H9 (cell line): Measurements from ENCODE around the gene SF1. TPM values are rescaled to one million over a fixed set of nuclear protein-coding genes. Genes with fewer than 3 reads are reported as not detected.

ENCODE experiments used
- DNase-seq: peaks from one replicate; pipeline ENCODE4 v3.0.0-alpha.2; 2017
- H2AFZ ChIP-seq: one replicate; pipeline ENCODE4 v1.6.1; 2013; ENCODE audit warnings: mild to moderate bottlenecking, low read length, control low read depth, moderate library complexity
- H2AK5ac ChIP-seq: 2 replicates; pipeline ENCODE4 v1.6.1; 2013; ENCODE audit warnings: low read length, control low read depth, mixed read lengths; ENCODE audit not compliant: insufficient read length
- H2BK120ac ChIP-seq: one replicate; pipeline ENCODE4 v1.6.1; 2013; ENCODE audit warnings: low read depth, mild to moderate bottlenecking, low read length, control low read depth, inconsistent platforms; ENCODE audit not compliant: poor library complexity, severe bottlenecking
- H2BK12ac ChIP-seq: 2 replicates; pipeline ENCODE4 v1.6.1; 2013; ENCODE audit warnings: low read length, control low read depth, mixed read lengths, low read depth; ENCODE audit not compliant: insufficient read length
- H2BK15ac ChIP-seq: 2 replicates; pipeline ENCODE4 v1.6.1; 2013; ENCODE audit warnings: low read depth, low read length, control low read depth
- H2BK20ac ChIP-seq: one replicate; pipeline ENCODE4 v1.6.1; 2013; ENCODE audit warnings: low read depth, mild to moderate bottlenecking, low read length, control low read depth, inconsistent platforms; ENCODE audit not compliant: poor library complexity, severe bottlenecking
- H2BK5ac ChIP-seq: 2 replicates; pipeline ENCODE4 v1.6.1; 2013; ENCODE audit warnings: low read length, control low read depth, mixed read lengths; ENCODE audit not compliant: insufficient read length
- H3K14ac ChIP-seq: 2 replicates; pipeline ENCODE4 v1.6.1; 2013; ENCODE audit warnings: low read length, control low read depth; ENCODE audit not compliant: insufficient read depth
- H3K18ac ChIP-seq: 2 replicates; pipeline ENCODE4 v1.6.1; 2013; ENCODE audit warnings: low read depth, mild to moderate bottlenecking, mixed read lengths, low read length, control low read depth; ENCODE audit not compliant: insufficient read length
- H3K23ac ChIP-seq: 2 replicates; pipeline ENCODE4 v1.6.1; 2013; ENCODE audit warnings: low read length, control low read depth, mixed read lengths, low read depth; ENCODE audit not compliant: insufficient read length
- H3K23me2 ChIP-seq: 2 replicates; pipeline ENCODE4 v1.6.1; 2013; ENCODE audit warnings: low read depth, mild to moderate bottlenecking, mixed read lengths, low read length, control low read depth; ENCODE audit not compliant: insufficient read length, poor library complexity, severe bottlenecking
- H3K27ac ChIP-seq: 2 replicates; pipeline ENCODE4 v1.5.1; 2013; ENCODE audit warnings: low read length, control low read depth, mixed read lengths, low read depth; ENCODE audit not compliant: insufficient read length
- H3K27me3 ChIP-seq: 2 replicates; pipeline ENCODE4 v1.6.1; 2013; ENCODE audit warnings: low read length, control low read depth, inconsistent platforms; ENCODE audit not compliant: insufficient read depth
- H3K4ac ChIP-seq: 2 replicates; pipeline ENCODE4 v1.6.1; 2013; ENCODE audit warnings: low read depth, mild to moderate bottlenecking, control low read depth, inconsistent platforms, low read length, moderate library complexity
- H3K4me1 ChIP-seq: 2 replicates; pipeline ENCODE4 v1.6.1; 2013; ENCODE audit warnings: low read length, control low read depth, inconsistent platforms; ENCODE audit not compliant: insufficient read depth
- H3K4me2 ChIP-seq: 2 replicates; pipeline ENCODE4 v1.6.1; 2013; ENCODE audit warnings: low read length, control low read depth, mixed read lengths; ENCODE audit not compliant: insufficient read length, insufficient read depth
- H3K56ac ChIP-seq: 2 replicates; pipeline ENCODE4 v1.6.1; 2013; ENCODE audit warnings: low read depth, mild to moderate bottlenecking, mixed read lengths, low read length, control low read depth; ENCODE audit not compliant: insufficient read length
- H3K79me1 ChIP-seq: 2 replicates; pipeline ENCODE4 v1.6.1; 2013; ENCODE audit warnings: low read depth, mild to moderate bottlenecking, moderate library complexity, low read length, control low read depth, inconsistent platforms; ENCODE audit not compliant: insufficient read depth, poor library complexity, severe bottlenecking
- H3K79me2 ChIP-seq: 2 replicates; pipeline ENCODE4 v1.6.1; 2013; ENCODE audit warnings: low read length, control low read depth, inconsistent platforms; ENCODE audit not compliant: insufficient read depth
- H3K9ac ChIP-seq: 2 replicates; pipeline ENCODE4 v1.6.1; 2013; ENCODE audit warnings: low read length, control low read depth, mixed read lengths; ENCODE audit not compliant: insufficient read length; ENCODE audit errors: extremely low read depth
- H3K9me3 ChIP-seq: one replicate; pipeline ENCODE4 v1.6.1; 2013; ENCODE audit warnings: low read depth, low read length, inconsistent platforms; ENCODE audit not compliant: control insufficient read depth
- H3T11ph ChIP-seq: one replicate; pipeline ENCODE4 v1.6.1; 2013; ENCODE audit warnings: mild to moderate bottlenecking, low read length, control low read depth, inconsistent platforms
- H4K20me1 ChIP-seq: one replicate; pipeline ENCODE4 v1.6.1; 2013; ENCODE audit not compliant: control insufficient read depth, insufficient read length, insufficient read depth
- H4K5ac ChIP-seq: 2 replicates; pipeline ENCODE4 v1.6.1; 2013; ENCODE audit warnings: low read depth, mild to moderate bottlenecking, mixed read lengths, low read length, control low read depth; ENCODE audit not compliant: insufficient read length
- H4K8ac ChIP-seq: replicated peaks from 2 replicates; pipeline ENCODE4 v1.6.1; 2013; ENCODE audit warnings: low read length, control low read depth, mixed read lengths, low read depth; ENCODE audit not compliant: insufficient read length
- H4K91ac ChIP-seq: 2 replicates; pipeline ENCODE4 v1.6.1; 2013; ENCODE audit warnings: low read depth, mild to moderate bottlenecking, moderate library complexity, mixed read lengths, low read length, control low read depth; ENCODE audit not compliant: insufficient read length
- H3K27ac Mint-ChIP-seq, 3 experiments: 2 replicates in 2 of 3; 3 replicates in 1 of 3; pipeline ENCODE4 v1.8.0; 2020 to 2021; ENCODE audit warnings: mixed read lengths in 3 of 3, mild to moderate bottlenecking in 1 of 3, moderate library complexity in 1 of 3
- H3K27me3 Mint-ChIP-seq: 2 replicates; pipeline ENCODE4 v1.8.0; 2021; ENCODE audit warnings: low read depth, mild to moderate bottlenecking, moderate library complexity, mixed read lengths
- H3K36me3 Mint-ChIP-seq, 3 experiments: 2 replicates in 2 of 3; 3 replicates in 1 of 3; pipeline ENCODE4 v1.8.0; 2020 to 2021; ENCODE audit warnings: low read depth in 3 of 3, mixed read lengths in 3 of 3; ENCODE audit not compliant: insufficient read depth in 1 of 3
- H3K4me1 Mint-ChIP-seq, 2 experiments: 2 replicates each; pipeline ENCODE4 v1.8.0; 2020; ENCODE audit warnings: mixed read lengths in 2 of 2
- H3K4me3 Mint-ChIP-seq, 2 experiments: 2 replicates in 1 of 2; 3 replicates in 1 of 2; pipeline ENCODE4 v1.8.0; 2020 to 2021; ENCODE audit warnings: mild to moderate bottlenecking in 2 of 2, mixed read lengths in 2 of 2, moderate library complexity in 1 of 2
- H3K9me3 Mint-ChIP-seq, 2 experiments: 2 replicates in 1 of 2; 3 replicates in 1 of 2; pipeline ENCODE4 v1.8.0; 2020; ENCODE audit warnings: mild to moderate bottlenecking in 2 of 2, mixed read lengths in 2 of 2, moderate library complexity in 1 of 2
- CTCF ChIP-seq: fragments of 200-600 bp; sonication (generic); conservative IDR thresholded peaks from 3 replicates; pipeline ENCODE4 v1.8.0; 2021; ENCODE audit warnings: antibody characterized with exemption, mild to moderate bottlenecking
- WGBS: extraction: QIAGEN DNeasy Blood & Tissue Kit; methylation state at CpG from one replicate; pipeline ENCODE4 v1.1.7; 2013; ENCODE audit warnings: missing lambda C conversion rate, low lambda C conversion rate, mixed read lengths; ENCODE audit not compliant: insufficient read length; ENCODE audit errors: extremely low coverage; 5-methylcytosine and 5-hydroxymethylcytosine counted together
- total RNA-seq: library from RNA; stranded (reverse); gene quantifications from 2 replicates; pipeline ENCODE4 v1.2.1, GENCODE V29; 2021

SF1 gene
- total RNA-seq, 1 experiment from 2014 or later = 528 TPM

GRCh38 chr11:64826578-64827450 lies 48.5 kb upstream of the SF1 start:
- no peaks in the 10 kb centered on the region; the same call in 1 of the 2 replicates for H3K27me3 Mint-ChIP-seq
- H2BK15ac ChIP-seq = no peak overlapping the region
- H3K14ac ChIP-seq = no peak overlapping the region
- no peak for TF ChIP-seq CTCF
- H3K9ac ChIP-seq = no peak overlapping the region
- H3K18ac ChIP-seq = no peak overlapping the region
- H4K8ac ChIP-seq = no peak overlapping the region
- H3K9me3 ChIP-seq = no peaks in the 10 kb centered on the region
- H3K27me3 ChIP-seq = no peaks in the 10 kb centered on the region
- H3K79me2 ChIP-seq = no peaks in the 10 kb centered on the region
- DNase-seq = peak; percentile 70
- H4K5ac ChIP-seq = no peak overlapping the region
- H3K4me1 ChIP-seq = no peaks in the 10 kb centered on the region
- no peak overlapping the region for H3T11ph ChIP-seq
- no peak overlapping the region for H2BK120ac ChIP-seq
- WGBS = no CpG with 5 or more reads among the region's 52 CpGs
- H3K56ac ChIP-seq = no peak overlapping the region
- H2BK5ac ChIP-seq = no peak overlapping the region
- no peak overlapping the region for H2AK5ac ChIP-seq
- H3K4me1 Mint-ChIP-seq = peaks cover 0 to 2% of the 10 kb centered on the region in 2 experiments; a peak in 2 of 4 replicates
- no peak overlapping the region for H2BK12ac ChIP-seq
- H4K91ac ChIP-seq = no peak overlapping the region
- no peak overlapping the region for H2AFZ ChIP-seq
- H3K36me3 Mint-ChIP-seq = peaks cover 0 to 59% (median 23%) of the 10 kb centered on the region in 3 experiments; a peak in 5 of 7 replicates
- H3K4me3 Mint-ChIP-seq = no peak overlapping the region
- no peaks in the 10 kb centered on the region for H3K23me2 ChIP-seq
- H3K27ac ChIP-seq = no peak overlapping the region
- no peak overlapping the region for H2BK20ac ChIP-seq
- H3K4ac ChIP-seq = no peak overlapping the region
- no peaks in the 10 kb centered on the region for H3K79me1 ChIP-seq
- no peaks in the 10 kb centered on the region for H4K20me1 ChIP-seq
- no peak overlapping the region for H3K23ac ChIP-seq
- H3K27ac Mint-ChIP-seq = peak overlapping the region in 2 of 3 experiments; percentile 25 to 76; a peak in 2 of 7 replicates
- no peaks in the 10 kb centered on the region for H3K9me3 Mint-ChIP-seq
- no peak overlapping the region for H3K4me2 ChIP-seq
